GM12801 (cell line): ENCODE measurements around the gene SLC9B2.

Experiments
- TF ChIP-seq, protein P1 (sequence below): IDR thresholded peaks from one replicate; pipeline ENCODE4 v1.5.1; 2011; ENCODE audit warnings: control low read depth; ENCODE audit not compliant: insufficient read length; ENCODE audit errors: extremely low read depth

The SLC9B2 gene

DNA sequence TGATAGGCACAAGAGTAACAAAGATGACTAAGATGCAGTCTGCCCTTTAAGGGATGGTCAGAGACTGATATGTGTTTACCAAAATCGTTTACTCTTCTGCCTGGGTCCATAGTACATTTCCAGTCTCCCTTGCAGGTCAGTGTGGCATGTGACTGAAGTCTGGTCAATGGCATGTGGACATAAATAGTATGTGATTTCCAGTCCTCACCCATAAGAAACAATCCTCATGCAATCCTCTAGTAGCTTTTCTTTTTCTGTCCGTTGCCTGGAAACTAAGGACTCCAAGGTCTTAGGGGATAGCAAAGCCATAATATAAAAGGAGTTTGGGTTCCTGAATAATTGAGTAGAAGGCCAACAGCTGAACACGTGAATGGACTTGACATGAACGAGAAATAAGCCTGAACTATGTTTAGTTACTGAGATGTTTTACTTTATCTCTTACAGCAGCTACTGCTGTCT is 1.1 kb downstream of the SLC9B2 start:
- TF ChIP-seq, protein P1, sequence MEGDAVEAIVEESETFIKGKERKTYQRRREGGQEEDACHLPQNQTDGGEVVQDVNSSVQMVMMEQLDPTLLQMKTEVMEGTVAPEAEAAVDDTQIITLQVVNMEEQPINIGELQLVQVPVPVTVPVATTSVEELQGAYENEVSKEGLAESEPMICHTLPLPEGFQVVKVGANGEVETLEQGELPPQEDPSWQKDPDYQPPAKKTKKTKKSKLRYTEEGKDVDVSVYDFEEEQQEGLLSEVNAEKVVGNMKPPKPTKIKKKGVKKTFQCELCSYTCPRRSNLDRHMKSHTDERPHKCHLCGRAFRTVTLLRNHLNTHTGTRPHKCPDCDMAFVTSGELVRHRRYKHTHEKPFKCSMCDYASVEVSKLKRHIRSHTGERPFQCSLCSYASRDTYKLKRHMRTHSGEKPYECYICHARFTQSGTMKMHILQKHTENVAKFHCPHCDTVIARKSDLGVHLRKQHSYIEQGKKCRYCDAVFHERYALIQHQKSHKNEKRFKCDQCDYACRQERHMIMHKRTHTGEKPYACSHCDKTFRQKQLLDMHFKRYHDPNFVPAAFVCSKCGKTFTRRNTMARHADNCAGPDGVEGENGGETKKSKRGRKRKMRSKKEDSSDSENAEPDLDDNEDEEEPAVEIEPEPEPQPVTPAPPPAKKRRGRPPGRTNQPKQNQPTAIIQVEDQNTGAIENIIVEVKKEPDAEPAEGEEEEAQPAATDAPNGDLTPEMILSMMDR, result no peak

DNA sequence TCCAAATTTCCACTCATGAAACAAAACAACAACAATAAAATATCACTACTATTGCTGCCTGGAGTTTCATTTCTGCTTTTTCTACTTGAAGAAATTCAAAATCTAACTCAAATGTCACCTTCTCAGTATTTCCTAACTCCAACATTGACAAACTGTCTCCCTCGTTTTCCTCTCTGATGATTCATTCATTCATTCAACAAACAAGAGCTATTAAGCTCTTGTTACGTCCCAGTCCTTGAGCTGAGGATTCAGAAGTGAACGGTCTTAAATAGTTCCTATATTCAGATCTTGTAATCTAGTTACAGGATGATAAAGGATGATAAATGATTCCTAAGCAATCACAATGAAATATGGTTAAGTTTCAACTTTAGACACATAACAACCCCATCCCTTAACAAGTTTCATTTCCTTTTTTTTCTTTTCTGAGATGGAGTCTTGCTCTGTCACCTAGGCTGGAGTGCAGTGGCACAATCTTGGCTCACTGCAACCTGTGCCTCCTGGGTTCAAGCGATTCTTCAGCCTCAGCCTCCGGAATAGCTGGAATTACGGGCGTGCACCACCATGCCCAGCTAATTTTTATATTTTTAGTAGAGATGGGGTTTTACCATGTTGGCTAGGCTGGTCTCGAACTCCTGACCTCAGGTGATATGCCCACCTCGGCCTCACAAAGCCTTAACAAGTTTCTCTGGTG is 1.7 kb downstream of the SLC9B2 start:
- TF ChIP-seq, protein P1, result no peak

DNA sequence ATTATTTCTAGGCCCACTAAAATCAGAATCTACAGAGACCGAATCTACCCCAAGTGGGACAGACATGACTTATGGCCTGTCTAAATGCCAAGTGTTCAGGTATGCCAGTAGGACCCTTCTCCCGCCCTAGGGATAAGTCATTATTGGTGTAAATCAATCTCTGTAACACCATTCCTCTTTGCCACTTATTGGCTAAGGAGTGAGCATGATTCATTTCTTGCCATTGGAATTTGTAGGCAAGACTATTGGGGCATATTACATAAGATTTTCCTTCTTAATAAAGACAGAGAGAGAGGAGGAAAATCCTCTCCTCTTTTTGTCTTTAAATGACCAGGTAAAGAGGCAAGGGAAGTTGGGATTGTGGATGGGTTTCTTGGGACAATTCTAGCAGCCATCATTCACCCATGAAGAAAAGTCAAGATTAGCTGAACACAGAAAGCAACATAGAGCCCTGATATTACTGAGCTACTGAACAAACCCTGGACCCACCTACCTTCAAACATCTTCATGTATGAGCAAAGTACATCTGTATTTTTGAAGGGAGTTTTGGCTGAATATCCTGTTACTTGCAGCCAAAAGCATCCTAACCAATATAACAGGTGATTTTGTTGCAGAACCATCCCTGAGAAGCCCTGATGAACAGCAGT is 2.6 kb downstream of the SLC9B2 start:
- TF ChIP-seq, protein P1, result no peak

DNA sequence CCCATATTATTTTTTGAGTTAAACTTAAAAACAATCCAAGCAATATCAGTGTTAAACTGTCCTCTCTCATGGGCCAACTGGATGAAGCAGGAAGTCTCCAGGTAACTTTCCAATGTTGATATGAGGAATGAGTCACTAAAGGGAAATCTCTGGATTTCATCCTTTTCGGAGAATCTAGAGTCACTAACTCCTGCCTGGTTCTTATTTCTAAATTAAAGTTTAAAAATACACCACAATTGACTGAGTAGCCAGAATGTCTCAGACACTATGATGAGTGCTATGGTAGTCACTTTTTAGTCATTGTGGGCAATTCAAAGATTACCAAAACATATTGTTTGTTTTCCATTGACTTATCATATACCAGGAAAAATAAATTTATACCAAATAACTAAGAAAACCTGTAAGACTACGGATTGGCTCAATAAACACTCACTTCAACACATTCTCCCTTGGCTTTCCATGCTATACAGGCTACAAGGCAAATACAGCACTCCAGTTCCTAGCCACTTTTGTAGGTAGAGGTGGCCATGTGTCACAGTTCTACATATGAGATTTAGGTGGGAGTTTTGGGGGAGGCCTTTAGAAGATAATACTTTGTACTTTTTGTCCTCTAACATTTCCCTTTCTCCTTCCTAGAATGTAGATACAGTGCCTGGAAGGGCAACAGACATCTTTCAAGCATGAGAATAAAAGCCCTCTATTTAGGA is 8.6 kb downstream of the SLC9B2 start:
- TF ChIP-seq, protein P1, result no peak

DNA sequence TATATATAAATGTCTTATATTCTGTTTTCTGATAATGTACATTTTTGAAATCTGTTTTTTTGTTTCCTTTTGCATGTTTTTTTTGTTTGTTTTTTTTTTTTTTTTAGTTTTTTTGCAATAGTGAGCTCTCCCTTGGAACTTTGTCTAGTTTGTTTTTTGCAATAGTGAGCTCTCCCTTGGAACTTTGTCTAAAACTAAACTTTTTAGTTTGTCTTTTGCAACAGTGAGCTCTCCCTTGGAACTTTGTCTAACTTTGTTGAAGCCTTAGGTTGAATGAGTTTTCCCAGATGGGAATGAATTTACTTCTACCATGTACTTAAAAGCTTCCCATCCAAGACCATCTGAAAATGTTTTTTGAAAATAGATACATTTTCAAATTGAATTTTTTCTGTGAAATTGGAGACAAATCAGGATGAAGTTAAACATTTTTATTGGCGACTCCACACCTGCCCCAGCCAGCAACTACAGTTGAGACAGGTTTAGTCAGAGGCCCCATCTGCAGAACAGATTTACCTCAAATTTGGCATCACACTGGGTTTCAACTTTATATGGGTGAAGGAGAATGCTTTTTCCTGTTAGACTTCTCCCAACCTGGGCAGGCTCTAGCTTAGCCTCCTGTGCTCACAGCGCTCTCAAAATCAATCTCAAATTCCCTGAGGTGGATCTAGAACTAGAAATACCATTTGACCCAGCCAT is 16.0 kb downstream of the SLC9B2 start:
- TF ChIP-seq, protein P1, result no peak

DNA sequence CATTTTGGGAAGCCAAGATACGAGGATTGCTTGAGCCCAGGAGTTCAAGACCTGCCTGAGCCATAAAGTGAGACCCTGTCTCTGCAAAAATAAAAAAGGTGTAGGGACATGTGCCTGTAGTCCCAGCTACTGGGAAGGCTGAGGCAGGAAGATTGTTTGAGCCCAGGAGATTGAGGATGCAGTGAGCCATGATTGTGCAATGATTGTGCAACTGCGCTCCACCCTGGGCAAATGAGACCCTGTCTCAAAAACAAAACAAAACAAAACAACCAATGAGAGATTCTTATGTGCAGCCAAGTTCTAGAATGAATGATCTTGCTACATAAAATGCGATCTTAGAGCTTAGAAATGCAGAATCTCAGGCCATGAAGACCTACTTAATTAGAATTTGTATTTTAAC is 22.5 kb downstream of the SLC9B2 start:
- TF ChIP-seq, protein P1, result no peak

DNA sequence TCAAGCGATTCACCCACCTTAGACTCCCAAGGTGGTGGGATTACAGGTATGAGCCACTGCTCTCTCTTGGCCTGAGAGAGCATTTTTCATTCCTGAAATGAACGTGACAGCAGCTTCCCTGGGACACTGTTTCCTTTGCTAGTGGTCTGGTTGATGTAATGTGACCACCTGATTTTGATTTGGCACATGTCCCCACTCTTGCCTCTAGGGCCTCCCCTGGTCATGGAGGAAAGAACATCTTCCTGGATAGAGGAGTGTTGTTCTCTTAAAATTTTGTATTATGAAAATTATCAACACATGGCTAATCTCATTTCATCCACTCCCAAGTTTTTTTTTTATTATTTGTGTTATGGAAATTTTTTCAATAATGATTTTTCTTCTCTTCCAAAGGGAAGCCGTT is 23.8 kb downstream of the SLC9B2 start:
- TF ChIP-seq, protein P1, result no peak
